Activated CD4-positive, alpha-beta memory T cell treated with anti-CD3 and anti-CD28 coated beads, Interleukin-2, amount 10 ng/mL, durations not matched to agents 7 days and 5 days (primary cell): Measurements from ENCODE around the gene CDK19. TPM values are rescaled to one million over a fixed set of nuclear protein-coding genes. Genes with fewer than 3 reads are reported as not detected.
A peak's percentile ranks its signal among the peaks of the same experiment; 100 is the strongest.
"Not testable (repeated sequence)": the region's sequence is repeated elsewhere in the genome, so short reads cannot be mapped to it uniquely, and the experiment has no call there.

Experiments used
- CTCF ChIA-PET: fragments of 350-600 bp; sonication (Branson Sonifier 250); formaldehyde crosslinking; loops from one replicate; lab custom pipeline; 2021; ENCODE audit warnings: antibody characterized with exemption, inconsistent platforms; lab: Charles Lee
- POLR2A ChIA-PET: fragments of 350-600 bp; sonication (Branson Sonifier 250); formaldehyde crosslinking; loops from one replicate; lab custom pipeline; 2021; ENCODE audit warnings: antibody characterized with exemption; lab: Charles Lee
- DNase-seq: peaks from one replicate; pipeline ENCODE4 v3.0.0-alpha.2; 2020
- H3K27ac Mint-ChIP-seq: one replicate; pipeline ENCODE4 v1.8.0; 2021; ENCODE audit warnings: mild to moderate bottlenecking, mixed read lengths
- H3K27me3 Mint-ChIP-seq: one replicate; pipeline ENCODE4 v1.8.0; 2021; ENCODE audit warnings: mixed read lengths
- H3K36me3 Mint-ChIP-seq: one replicate; pipeline ENCODE4 v1.8.0; 2021; ENCODE audit warnings: low read depth, mixed read lengths
- H3K4me1 Mint-ChIP-seq: one replicate; pipeline ENCODE4 v1.8.0; 2021; ENCODE audit warnings: mixed read lengths
- H3K4me3 Mint-ChIP-seq: one replicate; pipeline ENCODE4 v1.8.0; 2021; ENCODE audit warnings: mild to moderate bottlenecking, mixed read lengths
- H3K9me3 Mint-ChIP-seq: one replicate; pipeline ENCODE4 v1.8.0; 2021; ENCODE audit warnings: mixed read lengths
- total RNA-seq, 2 experiments: library from RNA; stranded (reverse); gene quantifications; one replicate each; pipeline ENCODE4 v1.2.3, GENCODE V29; 2021

CDK19 gene
- total RNA-seq = 10 to 100 TPM; 30.8 to 33.2 TPM

GRCh38 chr6:110815411-110816409 is at the start of gene CDK19:
TSS of gene CDK19 (minus strand) at chr6:110815469. CDS start at chr6:110815136, 333 bp downstream.
- ChIA-PET POLR2A (interaction anchor here (0.6 to 14.8 kb wide), 48 partner anchors 8 to 1721 kb away, joined by 3 to 813 read pairs (median 4); partner anchors contain the start of genes AMD1, CDC40, CEP57L1 and GTF3C6), CTCF (interaction anchor here (0.7 to 4.5 kb wide), 14 partner anchors 10 to 443 kb away, joined by 3 to 56 read pairs (median 4); partner anchors contain the start of genes AMD1 and GTF3C6)
- DNase-seq = peak; percentile 99
- Mint-ChIP-seq H3K36me3 (peaks cover 10% of the 10 kb centered on the region), H3K4me3 (peak within 1 kb of the TSS; percentile 100), H3K9me3 (no peaks in the 10 kb centered on the region), H3K4me1 (peaks cover 56% of the 10 kb centered on the region), H3K27ac (peak within 1 kb of the TSS; percentile 99), H3K27me3 (no peaks in the 10 kb centered on the region)

GRCh38 chr6:110864824-110865223 is 49.6 kb upstream of the CDK19 start:
- no peak overlapping the region for H3K27ac Mint-ChIP-seq
- CTCF ChIA-PET = interaction anchor here (2.2 kb wide), 1 partner anchor 10 kb away, joined by 7 read pairs; the partner anchor contains the start of gene AMD1

GRCh38 chr6:110859335-110859792 is 44.1 kb upstream of the CDK19 start:
- Mint-ChIP-seq H3K9me3 (no peaks in the 10 kb centered on the region), H3K4me3 (no peak overlapping the region), H3K4me1 (peaks cover 12% of the 10 kb centered on the region), H3K27ac (no peak overlapping the region), H3K36me3 (peaks cover 3% of the 10 kb centered on the region), H3K27me3 (no peaks in the 10 kb centered on the region)
- no peak for DNase-seq
- ChIA-PET CTCF (no interaction called here), POLR2A (no interaction called here)

More at GRCh38 chr6:110864824-110865223, 49.6 kb upstream of the CDK19 start:
- H3K4me1 Mint-ChIP-seq = peaks cover 12% of the 10 kb centered on the region
- H3K27me3 Mint-ChIP-seq = no peaks in the 10 kb centered on the region
- H3K4me3 Mint-ChIP-seq = no peak overlapping the region
- no peaks in the 10 kb centered on the region for H3K36me3 Mint-ChIP-seq
- POLR2A ChIA-PET = interaction anchor here (2.2 to 6.6 kb wide), 3 partner anchors 11 to 94 kb away, joined by 5 to 77 read pairs (median 27); partner anchors contain the start of genes AMD1, CDK19 and GTF3C6
- H3K9me3 Mint-ChIP-seq = no peaks in the 10 kb centered on the region
- no peak for DNase-seq

- POLR2A ChIA-PET = interaction anchor here (3.0 kb wide), 1 partner anchor 16 kb away, joined by 15 read pairs; the partner anchor contains the start of gene AMD1
- DNase-seq = no peak
- H3K27ac Mint-ChIP-seq = no peak overlapping the region
- no peaks in the 10 kb centered on the region for H3K9me3 Mint-ChIP-seq
- no peak overlapping the region for H3K4me3 Mint-ChIP-seq
- CTCF ChIA-PET = interaction anchor here (1.1 kb wide), 1 partner anchor 176 kb away, joined by 3 read pairs; no protein-coding TSS in a partner anchor
- H3K4me1 Mint-ChIP-seq = peaks cover 12% of the 10 kb centered on the region
- peaks cover 3% of the 10 kb centered on the region for H3K36me3 Mint-ChIP-seq
- H3K27me3 Mint-ChIP-seq = peaks cover under 1% of the 10 kb centered on the region
These were observed 43.4 kb upstream of the CDK19 start for GRCh38 chr6:110858562-110859214.

- DNase-seq = no peak
- no peak overlapping the region for H3K27ac Mint-ChIP-seq
- no peaks in the 10 kb centered on the region for H3K9me3 Mint-ChIP-seq
- POLR2A ChIA-PET = interaction anchor here (1.0 to 3.0 kb wide), 2 partner anchors 16 to 101 kb away, joined by 3 to 15 read pairs; partner anchors contain the start of genes AMD1 and GTF3C6
- peaks cover 3% of the 10 kb centered on the region for H3K36me3 Mint-ChIP-seq
- no peak overlapping the region for H3K4me3 Mint-ChIP-seq
- peaks cover 2% of the 10 kb centered on the region for H3K27me3 Mint-ChIP-seq
- CTCF ChIA-PET = interaction anchor here (1.1 kb wide), 1 partner anchor 176 kb away, joined by 3 read pairs; no protein-coding TSS in a partner anchor
- peaks cover 12% of the 10 kb centered on the region for H3K4me1 Mint-ChIP-seq
These were observed 42.7 kb upstream of the CDK19 start for GRCh38 chr6:110858016-110858415.

GRCh38 chr6:110856296-110856695 is 41.0 kb upstream of the CDK19 start:
- Mint-ChIP-seq H3K27me3 (peaks cover 2% of the 10 kb centered on the region), H3K27ac (no peak overlapping the region), H3K9me3 (no peaks in the 10 kb centered on the region), H3K36me3 (peaks cover 3% of the 10 kb centered on the region), H3K4me3 (no peak overlapping the region), H3K4me1 (peaks cover 12% of the 10 kb centered on the region)
- ChIA-PET POLR2A (interaction anchor here (1.0 to 3.0 kb wide), 2 partner anchors 18 to 41 kb away, joined by 3 to 15 read pairs; partner anchors contain the start of genes AMD1 and CDK19), CTCF (no interaction called here)
- DNase-seq = no peak

GRCh38 chr6:110853754-110854477 is 38.6 kb upstream of the CDK19 start:
- Mint-ChIP-seq H3K36me3 (no peaks in the 10 kb centered on the region), H3K27ac (no peak overlapping the region), H3K4me3 (no peak overlapping the region), H3K9me3 (no peaks in the 10 kb centered on the region), H3K4me1 (no peaks in the 10 kb centered on the region), H3K27me3 (peaks cover 2% of the 10 kb centered on the region)
- DNase-seq = no peak
- ChIA-PET CTCF (no interaction called here), POLR2A (interaction anchor here (1.1 kb wide), 1 partner anchor 19 kb away, joined by 4 read pairs; no protein-coding TSS in a partner anchor)

GRCh38 chr6:110852773-110853172 is 37.5 kb upstream of the CDK19 start:
- H3K4me3 Mint-ChIP-seq = no peak overlapping the region
- no peaks in the 10 kb centered on the region for H3K9me3 Mint-ChIP-seq
- DNase-seq = no peak
- ChIA-PET CTCF (no interaction called here), POLR2A (interaction anchor here (0.8 to 1.1 kb wide), 2 partner anchors 20 to 22 kb away, joined by 3 to 4 read pairs; no protein-coding TSS in a partner anchor)
- H3K27ac Mint-ChIP-seq = no peak overlapping the region
- no peaks in the 10 kb centered on the region for H3K4me1 Mint-ChIP-seq
- H3K36me3 Mint-ChIP-seq = no peaks in the 10 kb centered on the region
- H3K27me3 Mint-ChIP-seq = peaks cover 2% of the 10 kb centered on the region

GRCh38 chr6:110849781-110850180 is 34.5 kb upstream of the CDK19 start:
- Mint-ChIP-seq H3K36me3 (no peaks in the 10 kb centered on the region), H3K4me1 (no peaks in the 10 kb centered on the region), H3K27me3 (peaks cover 2% of the 10 kb centered on the region), H3K27ac (no peak overlapping the region), H3K4me3 (no peak overlapping the region), H3K9me3 (no peaks in the 10 kb centered on the region)
- CTCF ChIA-PET = no interaction called here
- POLR2A ChIA-PET = no interaction called here
- DNase-seq = no peak

GRCh38 chr6:110841266-110841665 is 26.0 kb upstream of the CDK19 start:
- no peak for DNase-seq
- H3K36me3 Mint-ChIP-seq = no peaks in the 10 kb centered on the region
- ChIA-PET CTCF (no interaction called here), POLR2A (no interaction called here)
- H3K27me3 Mint-ChIP-seq = no peaks in the 10 kb centered on the region
- no peak overlapping the region for H3K27ac Mint-ChIP-seq
- no peaks in the 10 kb centered on the region for H3K4me1 Mint-ChIP-seq
- no peak overlapping the region for H3K4me3 Mint-ChIP-seq
- H3K9me3 Mint-ChIP-seq = no peaks in the 10 kb centered on the region

GRCh38 chr6:110835751-110836150 is 20.5 kb upstream of the CDK19 start:
- H3K27ac Mint-ChIP-seq, POLR2A ChIA-PET, DNase-seq, H3K9me3 Mint-ChIP-seq, H3K27me3 Mint-ChIP-seq, H3K4me3 Mint-ChIP-seq, H3K36me3 Mint-ChIP-seq, CTCF ChIA-PET, H3K4me1 Mint-ChIP-seq: not testable (repeated sequence)

- no peaks in the 10 kb centered on the region for H3K4me1 Mint-ChIP-seq
These were observed 18.6 kb upstream of the CDK19 start for GRCh38 chr6:110833831-110834230.

More at GRCh38 chr6:110833831-110834230, 18.6 kb upstream of the CDK19 start:
- ChIA-PET CTCF (no interaction called here), POLR2A (no interaction called here)
- no peak overlapping the region for H3K4me3 Mint-ChIP-seq
- DNase-seq = no peak
- H3K27ac Mint-ChIP-seq = no peak overlapping the region
- no peaks in the 10 kb centered on the region for H3K9me3 Mint-ChIP-seq
- H3K27me3 Mint-ChIP-seq = no peaks in the 10 kb centered on the region
- H3K36me3 Mint-ChIP-seq = no peaks in the 10 kb centered on the region
